Globus pallidus (tissue), 1 donor: ENCODE data around the gene TMEM107.
A peak's percentile ranks its signal among the peaks of the same experiment; 100 is the strongest.
"Not testable (repeated sequence)": the region's sequence is repeated elsewhere in the genome, so short reads cannot be mapped to it uniquely, and the experiment has no call there.

Source experiments
- DNase-seq: peaks from one replicate; pipeline ENCODE4 v3.0.0-alpha.2; 2015; ENCODE audit warnings: low spot score

The TMEM107 gene

DNA sequence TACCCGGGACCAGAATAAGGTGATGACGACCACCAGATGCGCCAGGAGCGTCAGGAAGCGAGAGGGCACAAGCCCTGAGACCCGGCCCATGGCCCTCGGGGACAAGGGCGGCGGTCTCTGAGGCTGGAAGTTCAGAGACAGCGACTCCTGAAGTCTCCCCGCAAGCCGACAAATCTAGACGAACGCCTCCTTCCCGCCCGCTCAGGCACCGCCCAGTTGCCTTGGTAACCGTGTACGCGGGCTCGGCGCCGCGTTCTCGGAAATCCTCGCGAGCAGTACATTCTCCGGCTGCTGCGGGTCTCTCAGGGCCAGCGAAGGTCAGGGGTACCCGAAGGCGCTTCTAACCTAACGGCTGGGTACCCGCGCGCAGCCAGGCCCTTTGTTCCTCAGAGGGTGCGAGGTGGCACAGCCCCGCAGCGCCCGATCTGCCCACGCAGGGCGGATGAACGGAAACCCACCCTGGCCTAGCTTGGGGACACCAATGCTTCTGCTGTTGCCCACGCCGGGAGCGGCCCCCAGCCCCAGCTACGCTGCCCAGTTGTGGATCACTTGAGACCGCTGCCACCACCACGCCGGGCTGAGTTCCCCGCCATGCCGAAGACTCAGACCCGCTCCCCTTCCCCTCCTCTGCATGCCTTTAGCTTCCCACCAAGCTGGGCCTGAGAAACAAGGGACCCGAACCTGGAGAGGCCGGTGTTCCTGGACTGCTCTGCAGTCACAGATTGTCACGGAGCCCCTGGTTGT, at the start of gene TMEM107:
TSS of gene TMEM107 (minus strand) at position 184 of the 744 bp plus-strand sequence. CDS start at position 90, 94 bp downstream.
- DNase-seq = peak; percentile 66

DNA sequence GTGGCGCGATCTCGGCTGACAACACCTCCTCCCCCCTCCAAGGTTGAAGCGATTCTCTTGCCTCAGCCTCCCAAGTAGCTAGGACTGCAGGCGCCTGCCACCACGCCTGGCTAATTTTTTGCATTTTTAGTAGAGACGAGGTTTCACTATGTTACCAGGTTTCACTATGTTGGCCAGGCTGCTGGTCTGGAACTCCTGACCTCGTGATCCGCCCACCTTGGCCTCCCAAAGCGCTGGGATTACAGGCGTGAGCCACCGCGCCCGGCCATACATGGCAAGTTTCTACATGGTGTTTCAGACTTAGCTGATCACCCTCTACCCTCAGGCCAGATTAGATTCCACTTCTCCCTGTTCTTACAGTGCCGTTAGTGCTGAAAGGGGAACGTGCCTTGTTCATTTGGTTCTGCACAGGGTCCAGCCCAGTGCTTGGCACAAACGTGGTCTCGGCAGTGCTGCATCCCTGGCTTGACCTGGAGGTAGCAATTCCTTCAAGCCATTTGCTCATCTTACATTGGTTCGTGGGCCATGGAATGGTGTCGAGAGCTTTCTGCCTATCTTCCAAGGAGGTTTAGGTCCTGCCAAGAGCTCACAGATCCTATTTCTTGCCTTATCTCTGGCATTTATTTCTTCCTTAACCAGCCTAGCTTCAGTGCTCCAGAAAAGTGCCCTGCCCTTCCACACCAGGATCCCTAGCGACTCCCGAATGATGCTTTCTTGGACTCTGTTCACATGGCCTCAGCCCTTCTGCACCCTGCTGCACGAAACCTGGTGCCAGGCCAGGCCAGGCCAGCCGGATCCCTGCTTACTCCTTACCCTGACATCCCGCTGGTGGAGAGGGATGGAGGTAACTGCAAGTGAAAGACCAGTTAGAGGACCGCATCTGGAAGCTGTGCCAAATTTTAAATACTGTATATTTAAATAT, 49.0 kb upstream of the TMEM107 start:
- DNase-seq = no peak

DNA sequence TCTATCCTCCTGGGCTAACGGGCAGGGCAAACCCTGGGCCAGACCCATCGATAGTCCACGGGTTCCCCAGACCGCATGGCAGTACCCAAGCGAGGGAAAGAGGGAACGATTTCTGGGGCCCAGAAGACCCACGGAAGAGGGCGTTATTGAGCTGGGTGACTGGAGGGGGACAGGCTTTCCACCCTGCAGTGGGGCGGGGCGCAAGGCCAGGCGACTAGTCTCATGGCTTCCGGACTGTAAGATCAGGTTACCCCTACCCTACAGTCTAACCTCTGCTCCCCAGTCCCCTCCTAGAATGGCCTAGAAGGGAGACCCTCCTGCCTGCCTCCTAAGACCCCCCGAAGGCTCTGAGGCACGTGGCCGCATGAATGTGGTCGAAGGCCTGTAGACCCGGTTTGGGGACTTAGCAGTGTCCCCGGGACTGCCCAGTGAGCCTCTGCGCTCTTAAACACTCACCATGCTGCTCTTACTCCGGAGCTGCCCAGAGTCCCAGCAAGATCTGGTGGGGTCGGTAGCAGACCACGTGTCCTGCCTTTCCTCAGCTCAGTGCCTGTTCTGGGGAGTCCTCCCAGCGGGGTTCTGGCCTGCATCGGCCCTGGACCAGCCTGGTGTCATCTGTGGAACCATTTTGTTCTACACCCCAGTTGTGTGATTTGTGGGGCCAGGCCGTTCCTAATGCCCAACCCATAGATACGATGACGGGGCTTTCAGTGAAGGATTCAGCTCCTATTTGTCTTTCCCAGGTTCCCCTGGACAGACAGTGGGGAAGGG, 47.4 kb upstream of the TMEM107 start:
- peak; percentile 71 for DNase-seq

DNA sequence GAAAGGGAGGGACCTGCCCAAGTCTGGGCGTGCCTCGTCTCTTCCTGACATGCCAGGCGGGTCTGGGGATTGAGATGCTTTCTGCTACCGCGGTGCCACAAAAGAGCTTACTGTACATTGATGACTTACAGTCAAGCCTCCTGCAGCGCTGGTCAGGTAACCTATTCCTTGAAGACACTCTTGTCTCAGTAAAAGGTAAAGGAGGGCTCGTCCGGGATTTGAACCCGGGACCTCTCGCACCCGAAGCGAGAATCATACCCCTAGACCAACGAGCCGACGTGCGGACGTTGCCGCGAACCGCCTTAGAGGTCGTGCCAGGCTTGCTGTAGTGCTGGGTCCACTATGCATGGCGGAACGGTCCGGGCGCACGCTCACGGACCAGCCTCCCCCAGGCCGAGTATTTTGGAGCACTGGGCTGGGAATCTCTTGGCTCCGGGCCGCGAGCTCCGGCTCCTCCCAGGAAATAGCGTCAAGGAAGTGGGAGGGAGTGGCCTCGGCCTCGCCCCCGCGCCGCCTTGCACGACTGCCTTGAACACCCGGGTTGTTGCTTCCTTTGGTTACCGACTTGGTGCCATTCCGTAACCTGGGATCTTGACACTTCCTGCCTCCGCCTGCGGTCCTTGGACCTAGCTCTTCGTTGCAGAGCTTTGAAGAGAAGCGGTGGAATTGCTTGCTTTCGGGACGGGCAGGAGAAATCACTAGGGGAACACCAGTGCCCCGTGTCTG, 46.6 kb upstream of the TMEM107 start:
- peak; percentile 92 for DNase-seq

DNA sequence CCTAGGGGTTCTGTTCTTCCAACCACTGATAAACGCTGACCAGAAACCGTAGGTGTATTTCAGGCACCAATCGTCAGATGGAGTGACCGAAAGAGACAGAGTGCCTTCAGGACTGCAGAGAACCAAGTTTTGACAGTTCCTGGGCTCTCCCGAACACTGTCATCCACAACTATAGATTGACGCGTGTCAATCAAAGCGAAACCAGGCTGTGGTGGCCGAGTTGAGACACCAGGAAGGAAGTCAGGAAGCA, 46.1 kb upstream of the TMEM107 start:
- no peak for DNase-seq

DNA sequence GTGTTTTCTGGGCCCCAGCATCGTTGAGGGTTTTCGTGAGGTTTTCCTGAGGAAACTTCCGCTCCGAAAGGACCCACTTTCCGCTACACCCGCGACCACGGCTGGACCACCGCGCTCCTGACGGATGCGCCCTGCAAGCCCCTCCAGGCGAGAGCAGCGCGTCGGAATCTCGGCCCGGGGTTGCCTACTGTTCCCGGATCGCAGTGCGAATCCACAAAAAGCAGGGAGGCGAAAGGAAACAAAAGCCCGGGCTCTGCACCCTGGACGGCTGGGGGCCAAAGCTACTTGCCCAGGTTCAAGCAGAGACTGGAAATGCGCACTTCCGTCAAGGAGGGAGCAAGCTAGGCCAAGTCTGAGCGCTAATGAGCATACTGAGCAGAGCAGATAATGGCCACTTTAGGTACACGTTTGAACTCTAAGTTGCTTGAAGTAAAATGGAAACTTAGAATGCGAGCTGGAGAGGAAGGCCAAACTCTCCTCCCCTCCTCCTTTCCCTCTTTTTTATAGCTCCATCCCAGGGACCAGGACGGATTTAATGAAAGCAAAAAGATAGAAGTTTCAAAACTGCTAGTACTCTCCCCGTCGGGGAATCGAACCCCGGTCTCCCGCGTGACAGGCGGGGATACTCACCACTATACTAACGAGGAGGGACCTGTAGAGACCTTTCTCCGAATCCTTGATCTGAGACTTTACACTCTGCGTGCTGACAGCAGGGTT, 45.6 kb upstream of the TMEM107 start:
- DNase-seq = peak; percentile 94

DNA sequence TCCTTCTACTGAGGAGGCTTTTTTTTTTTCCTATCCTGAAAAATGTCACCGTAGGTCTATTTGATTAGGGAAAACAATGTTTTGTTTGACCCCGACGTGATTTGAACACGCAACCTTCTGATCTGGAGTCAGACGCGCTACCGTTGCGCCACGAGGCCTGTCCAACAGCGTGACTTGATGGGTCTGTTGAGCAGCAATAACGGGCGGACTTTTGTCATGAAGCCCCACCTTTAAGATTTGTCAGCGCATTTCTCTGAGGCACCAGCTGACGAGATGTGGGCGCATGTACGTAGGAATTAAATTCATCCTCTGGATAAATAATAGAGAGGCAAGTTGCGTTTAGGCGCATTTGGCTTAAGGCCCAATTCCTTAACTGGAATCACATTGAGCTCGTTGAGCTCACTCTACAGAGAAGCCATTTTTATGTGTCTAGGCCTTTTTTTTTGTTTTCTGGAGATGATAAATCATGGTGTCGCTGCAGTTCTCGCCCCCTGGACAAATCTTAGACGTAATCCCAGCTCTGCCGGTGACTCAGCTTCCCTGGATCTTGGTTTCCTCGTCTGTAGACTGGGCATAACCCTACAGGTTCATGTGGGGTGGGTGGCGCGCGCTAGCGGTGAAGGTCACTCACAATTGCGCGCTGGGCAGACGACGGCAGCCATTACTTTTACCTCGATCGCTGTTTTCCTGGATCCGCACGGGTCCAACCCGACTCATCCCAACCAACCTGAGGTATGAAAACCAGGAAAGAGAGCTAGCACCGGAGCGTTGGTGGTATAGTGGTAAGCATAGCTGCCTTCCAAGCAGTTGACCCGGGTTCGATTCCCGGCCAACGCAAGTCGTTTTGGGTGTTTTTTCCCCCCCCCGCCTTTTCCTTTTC, 44.8 kb upstream of the TMEM107 start:
- DNase-seq = peak; percentile 91

DNA sequence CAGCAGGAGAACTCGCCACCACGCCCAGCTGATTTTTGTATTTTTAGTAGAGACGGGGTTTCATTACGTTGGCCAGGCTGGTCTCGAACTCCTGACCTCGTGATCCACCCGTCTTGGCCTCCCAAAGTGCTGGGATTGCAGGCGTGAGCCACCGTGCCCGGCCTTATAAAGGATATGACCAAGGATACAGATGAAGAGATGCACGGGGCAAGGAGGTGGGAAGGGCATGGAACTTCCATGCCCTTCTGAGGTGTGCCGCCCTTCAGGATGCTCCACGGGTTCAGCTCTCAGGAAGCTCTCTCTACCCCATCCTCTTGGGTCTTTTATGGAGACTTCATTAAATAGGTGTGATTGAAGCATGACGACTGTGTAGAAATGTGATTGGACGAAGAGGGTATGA, 37.8 kb upstream of the TMEM107 start:
- DNase-seq = not testable (repeated sequence)

DNA sequence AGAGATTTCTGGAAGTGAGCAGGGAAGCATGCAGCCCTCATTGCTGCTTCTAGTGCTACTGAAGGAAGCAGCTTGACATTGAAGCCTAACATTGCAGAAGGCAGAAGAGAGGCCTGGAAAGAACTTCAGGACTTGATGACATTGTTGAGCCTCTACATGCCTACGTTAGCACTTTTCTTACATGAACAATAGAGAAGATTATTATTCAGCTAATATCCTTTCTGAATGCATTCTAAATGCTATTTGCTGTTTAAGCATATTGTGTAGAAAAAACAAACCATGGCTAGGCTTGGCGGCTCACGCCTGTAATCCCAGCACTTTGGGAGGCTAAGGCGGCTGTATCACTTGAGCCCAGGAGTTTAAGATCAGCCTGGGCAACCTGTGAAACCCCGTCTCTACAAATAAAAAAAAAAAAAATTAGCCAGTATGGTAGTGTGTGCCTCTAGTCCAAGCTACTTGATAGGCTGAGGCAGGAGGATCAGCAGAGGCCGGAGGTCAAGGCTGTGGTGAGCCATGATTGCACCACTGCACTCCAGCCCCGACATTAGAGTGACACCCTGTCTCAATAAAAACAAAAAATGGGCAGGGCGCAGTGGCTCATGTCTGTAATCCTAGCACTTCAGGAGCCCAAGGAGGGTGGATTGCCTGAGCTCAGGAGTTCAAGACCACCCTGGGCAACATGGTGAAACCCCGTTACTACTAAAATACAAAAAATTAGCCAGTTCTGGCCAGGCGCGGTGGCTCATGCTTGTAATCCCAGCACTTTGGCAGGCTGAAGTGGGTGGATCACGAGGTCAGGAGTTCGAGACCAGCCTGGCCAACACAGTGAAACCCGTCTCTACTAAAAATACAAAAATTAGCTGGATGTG, 36.4 kb upstream of the TMEM107 start:
- no peak for DNase-seq

DNA sequence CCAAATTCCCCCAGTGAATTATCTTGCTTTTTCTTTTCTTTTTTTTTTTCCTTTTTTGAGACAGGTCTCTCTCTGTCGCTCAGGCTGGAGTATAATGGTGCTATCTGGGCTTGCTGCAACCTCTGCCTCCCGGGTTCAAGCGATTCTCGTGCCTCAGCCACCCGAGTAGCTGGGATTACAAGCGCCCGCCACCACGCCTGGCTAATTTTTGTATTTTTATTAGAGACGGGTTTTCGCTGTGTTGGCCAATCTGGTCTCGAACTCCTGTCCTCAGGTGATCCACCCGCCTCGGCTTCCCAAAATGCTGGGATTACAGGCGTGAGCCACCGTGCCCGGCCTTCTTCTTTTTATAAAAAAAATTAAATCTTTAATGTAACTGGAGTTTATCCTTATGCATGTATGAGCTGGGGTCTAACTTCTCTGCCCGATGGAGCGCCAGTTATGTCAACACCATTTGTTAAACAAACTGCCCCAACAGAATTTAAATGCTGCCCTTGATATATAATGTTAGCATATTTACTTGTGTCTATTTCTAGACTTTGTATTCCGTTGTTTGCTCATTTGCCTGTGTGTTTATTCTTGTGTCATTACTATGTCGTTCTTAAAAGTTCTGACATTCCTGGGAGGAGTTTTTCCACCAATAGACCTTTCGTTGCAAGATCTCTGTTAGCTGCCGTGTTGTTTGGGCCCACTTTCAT, 34.7 kb upstream of the TMEM107 start:
- DNase-seq = no peak

DNA sequence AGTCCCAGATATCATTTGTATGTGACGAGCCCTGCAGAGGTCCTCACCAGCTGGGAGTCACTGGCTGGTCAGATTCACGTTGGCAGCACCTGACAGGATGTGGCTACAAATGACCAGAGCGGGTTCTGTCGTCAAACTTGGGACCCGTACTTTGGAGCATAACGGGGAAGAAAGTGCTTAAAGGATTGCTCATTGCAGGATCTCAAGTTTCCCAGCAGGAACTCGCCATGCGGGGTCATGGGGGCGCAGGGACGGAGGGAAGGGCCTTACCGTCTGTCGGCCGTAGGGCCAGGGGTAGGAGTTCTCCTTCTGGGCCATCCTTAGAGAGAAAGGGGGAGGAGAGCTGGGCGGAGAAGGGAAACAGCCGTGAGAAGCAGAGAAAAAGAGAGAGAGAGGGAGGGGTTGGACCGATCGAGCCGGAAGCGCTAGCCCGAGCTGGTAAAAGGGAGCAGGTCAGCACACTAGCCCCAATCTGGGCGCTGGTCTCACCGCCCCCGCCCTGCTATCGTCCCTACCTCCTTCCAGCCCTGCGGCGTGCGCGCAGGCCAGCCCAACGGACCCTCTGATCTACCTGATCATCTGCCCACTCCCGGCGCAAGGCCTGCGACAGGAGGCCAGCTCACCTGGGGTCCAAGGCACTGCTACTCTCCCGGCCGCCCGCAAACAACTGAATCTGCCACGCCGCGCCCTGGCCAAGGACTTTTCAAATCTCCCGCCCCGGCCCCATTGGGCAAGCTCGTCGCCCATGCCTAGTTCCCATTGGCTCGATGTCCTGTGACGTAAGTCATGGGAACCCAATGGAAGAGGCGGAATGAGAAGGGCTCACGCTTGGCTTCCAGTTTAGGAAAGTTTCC, 34.0 kb upstream of the TMEM107 start, which contains the start of gene AURKB:
TSS of gene AURKB (minus strand) at position 669 of the 854 bp plus-strand sequence. CDS start at position 318, 351 bp downstream.
- peak; percentile 93 for DNase-seq

DNA sequence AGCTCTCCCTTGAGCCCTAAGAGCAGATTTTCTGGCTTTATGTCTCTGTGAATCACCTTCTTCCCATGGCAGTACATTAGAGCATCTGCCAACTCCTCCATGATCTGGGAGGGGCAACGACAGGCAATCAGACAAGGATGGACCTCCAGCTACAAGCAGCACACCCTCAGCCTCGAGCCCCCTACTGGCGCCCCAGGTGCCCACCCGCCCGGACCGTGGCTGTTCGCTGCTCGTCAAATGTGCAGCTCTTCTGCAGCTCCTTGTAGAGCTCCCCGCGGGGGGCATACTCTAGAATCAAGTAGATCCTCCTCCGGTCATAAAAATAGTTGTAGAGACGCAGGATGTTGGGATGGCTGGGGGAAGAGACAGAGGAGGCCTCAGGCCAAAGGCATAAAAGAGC, 30.4 kb upstream of the TMEM107 start:
- DNase-seq = no peak

DNA sequence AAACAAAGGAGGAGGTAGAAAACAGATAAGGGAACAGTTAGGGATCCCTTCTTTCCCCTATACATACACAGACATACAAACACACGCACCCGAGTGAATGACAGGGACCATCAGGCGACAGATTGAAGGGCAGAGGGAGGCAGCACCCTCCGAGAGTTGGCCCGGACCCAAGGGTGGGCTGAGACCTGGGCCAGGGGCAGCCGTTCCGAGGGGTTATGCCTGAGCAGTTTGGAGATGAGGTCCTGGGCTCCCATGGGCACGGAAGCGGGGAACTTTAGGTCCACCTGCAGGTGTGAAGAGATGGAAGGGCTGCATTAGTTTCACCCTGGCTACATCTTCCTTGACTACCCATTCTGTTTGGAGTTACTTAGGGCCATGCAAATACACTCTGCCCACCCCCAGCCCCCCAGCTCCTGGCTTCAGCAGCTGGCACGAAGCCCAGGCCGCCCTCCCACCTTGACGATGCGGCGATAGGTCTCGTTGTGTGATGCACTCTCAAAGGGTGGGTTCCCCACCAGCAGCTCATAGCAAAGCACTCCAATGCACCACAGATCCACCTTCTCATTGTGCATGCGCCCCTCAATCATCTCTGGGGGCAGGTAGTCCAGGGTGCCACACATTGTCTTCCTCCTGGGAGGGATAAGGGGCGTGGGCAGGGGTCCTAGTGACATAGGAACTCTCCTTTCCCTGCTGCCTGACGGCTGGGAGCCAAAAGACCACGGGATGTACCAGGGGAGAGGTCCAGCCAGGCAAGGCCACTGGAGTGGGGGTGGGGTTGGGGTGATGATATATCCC, 28.8 kb upstream of the TMEM107 start:
- DNase-seq = no peak

DNA sequence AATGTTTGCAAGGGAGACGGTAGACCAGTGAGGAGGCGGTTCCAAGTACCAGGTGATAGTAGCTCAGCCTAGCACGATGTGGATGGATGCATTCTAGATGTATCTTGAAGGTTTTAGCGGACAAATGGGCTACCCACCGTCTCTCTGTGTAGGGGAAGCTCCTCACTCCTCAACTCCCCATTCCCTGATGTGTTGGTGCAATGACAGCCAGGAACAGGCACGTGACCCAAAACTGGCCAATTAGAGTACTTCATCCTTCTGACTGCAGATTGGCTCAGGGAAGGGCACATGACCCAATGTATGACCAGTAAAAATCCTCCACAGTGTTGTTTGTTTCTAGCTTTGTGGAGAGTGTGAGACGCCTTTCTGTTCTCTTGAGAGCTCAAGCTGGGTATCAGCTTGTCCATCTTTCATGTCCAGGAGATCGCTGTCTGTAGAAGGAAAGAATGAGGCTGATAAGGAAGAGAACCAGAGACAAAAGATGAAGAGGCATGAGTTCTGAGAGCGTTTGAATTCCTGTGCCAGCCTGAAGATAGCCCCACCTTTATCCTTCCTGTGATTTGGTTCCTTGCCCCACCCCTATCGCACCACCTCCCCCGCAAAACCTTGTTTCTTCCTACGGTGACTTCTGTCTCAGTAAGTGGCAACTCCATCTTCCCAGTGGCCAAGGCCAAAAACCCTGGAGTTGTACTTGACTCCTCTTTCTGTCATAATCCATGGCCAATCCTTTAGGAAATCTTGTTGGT, 16.1 kb upstream of the TMEM107 start:
- DNase-seq = peak; percentile 98

DNA sequence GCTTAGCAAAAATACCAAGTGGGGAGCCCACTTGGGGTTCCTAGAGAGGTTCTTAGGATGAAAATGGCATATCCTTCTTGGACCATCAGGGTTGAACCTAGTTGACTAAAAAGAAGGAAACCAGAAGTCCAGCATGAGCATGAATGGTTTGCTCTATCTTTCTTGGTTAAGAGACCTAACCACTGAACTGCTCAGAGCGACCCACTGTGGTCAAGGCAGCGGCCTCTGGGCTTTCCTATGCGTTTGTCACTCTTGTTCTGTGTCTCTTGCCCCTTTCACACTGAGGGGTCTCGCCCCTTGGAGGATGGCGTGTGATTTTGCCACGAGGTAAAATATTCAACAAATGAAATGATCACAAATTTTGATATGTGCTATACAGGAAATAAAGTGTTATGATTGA, 14.3 kb upstream of the TMEM107 start:
- no peak for DNase-seq
